HG03558 (cell line): Measurements from ENCODE around the gene COL4A2.

Source experiments
- ATAC-seq: cut with Tn5 transposase; IDR thresholded peaks from one replicate; pipeline ENCODE4 v1.9.1; 2021; ENCODE audit warnings: moderate number of reproducible peaks; ENCODE audit not compliant: unreplicated experiment; ENCODE audit errors: extremely low read depth

Gene COL4A2

DNA sequence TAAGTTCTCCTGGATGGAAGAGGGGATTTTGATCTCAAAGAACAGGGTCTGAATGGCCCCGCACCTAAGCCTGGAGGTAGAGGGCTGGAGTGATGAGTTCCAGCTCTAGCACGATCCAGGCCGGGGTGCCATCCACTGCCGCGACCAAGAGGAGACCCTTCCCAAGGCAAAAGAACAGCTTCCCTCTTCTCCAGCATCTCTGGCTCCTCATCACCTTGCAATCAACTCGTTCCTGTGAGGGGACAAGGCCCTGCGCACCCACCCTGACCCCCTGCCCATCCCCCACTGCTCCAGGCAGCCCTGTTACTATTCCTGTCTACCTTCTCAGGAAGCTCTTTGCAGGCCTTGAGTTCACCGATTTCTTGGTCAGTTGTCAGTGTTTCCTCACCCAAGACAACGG lies 17.9 kb upstream of the COL4A2 start:
- no peak for ATAC-seq

- ATAC-seq, result no peak
Measured at GRCh38 chr13:110289661-110290060, 17.4 kb upstream of the COL4A2 start.

GRCh38 chr13:110290153-110290552 lies 16.9 kb upstream of the COL4A2 start:
- no peak for ATAC-seq

DNA sequence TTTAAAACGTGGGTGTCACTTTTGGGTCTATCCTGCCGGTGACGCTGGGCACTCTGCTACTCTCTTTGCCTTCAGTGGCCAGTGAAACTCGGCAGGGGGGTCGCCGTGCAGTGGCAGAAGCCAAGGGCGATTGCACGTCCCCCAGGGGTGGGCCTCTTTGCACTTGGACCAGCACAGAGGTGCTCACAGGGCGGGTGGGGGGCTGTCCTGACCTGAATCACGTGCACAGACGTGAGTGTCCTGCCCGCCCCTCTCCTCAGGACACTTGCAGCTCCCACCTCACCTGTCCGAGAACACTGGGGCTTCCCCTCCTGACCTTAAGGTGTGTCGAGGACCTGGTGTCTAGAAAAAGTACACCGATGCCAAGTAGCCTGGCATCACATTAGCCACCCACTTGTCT lies 16.3 kb upstream of the COL4A2 start:
- ATAC-seq, result no peak

- ATAC-seq, result no peak
Measured at GRCh38 chr13:110291286-110291685, 15.8 kb upstream of the COL4A2 start.

GRCh38 chr13:110293037-110293436 lies 14.0 kb upstream of the COL4A2 start:
- ATAC-seq, result no peak

DNA sequence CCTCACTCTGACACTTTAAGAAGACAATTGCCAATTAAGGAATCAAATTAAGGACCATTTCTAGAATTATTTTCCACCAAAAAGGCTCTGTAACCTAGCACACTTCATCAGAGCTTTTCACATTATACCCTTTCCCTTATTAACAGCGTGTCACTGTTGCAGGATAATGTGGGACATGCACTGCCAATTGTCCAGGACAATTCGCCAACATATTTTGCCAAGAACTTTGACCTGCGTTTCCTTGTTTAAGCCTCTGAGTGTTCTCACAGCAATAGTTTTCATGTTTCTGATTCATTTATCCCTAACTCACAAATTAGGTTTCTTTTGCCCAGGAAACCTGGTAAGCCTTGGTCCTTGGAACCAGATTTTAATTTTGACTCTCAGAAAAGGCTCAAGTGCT lies 13.4 kb upstream of the COL4A2 start:
- ATAC-seq, result no peak

- no peak for ATAC-seq
Measured at GRCh38 chr13:110294146-110294545, 12.9 kb upstream of the COL4A2 start.

GRCh38 chr13:110294622-110295021 lies 12.5 kb upstream of the COL4A2 start:
- no peak for ATAC-seq

GRCh38 chr13:110297011-110297410 lies 10.1 kb upstream of the COL4A2 start:
- no peak for ATAC-seq

DNA sequence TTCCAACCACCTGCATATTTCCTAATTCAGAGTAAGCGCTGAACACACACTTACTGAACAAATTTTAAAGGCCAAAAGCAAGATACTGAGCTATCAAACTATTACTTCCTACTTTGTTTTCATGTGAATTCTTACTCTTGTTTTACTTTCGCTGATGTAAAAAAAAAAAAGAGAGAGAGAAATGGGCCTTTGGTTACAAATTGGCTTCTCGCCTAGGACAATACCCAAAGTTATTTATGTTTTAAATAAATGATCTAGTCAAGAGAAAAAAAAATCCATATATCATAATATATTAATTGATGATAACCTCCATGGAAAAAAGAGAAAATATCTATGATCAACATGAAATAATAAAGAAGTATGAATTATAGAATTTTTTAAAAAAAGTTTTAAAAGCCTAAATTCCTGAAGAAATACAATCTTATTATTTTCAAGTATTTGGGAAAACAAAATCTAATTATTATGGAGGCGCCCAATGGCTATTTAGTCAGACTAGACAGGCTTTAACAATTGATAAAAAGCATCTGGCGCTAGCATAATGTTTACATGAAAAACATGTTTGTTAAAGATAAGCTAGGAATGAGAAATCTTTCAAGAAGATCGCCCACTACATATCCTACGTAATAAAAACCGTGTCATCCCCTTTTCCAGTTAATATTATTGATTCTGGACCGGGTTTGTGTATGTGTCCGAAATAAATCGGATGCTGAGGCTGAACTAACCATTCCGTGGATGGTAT lies 9.1 kb upstream of the COL4A2 start:
- no peak for ATAC-seq

- ATAC-seq, result no peak
Measured at GRCh38 chr13:110298505-110299282, 8.4 kb upstream of the COL4A2 start.

DNA sequence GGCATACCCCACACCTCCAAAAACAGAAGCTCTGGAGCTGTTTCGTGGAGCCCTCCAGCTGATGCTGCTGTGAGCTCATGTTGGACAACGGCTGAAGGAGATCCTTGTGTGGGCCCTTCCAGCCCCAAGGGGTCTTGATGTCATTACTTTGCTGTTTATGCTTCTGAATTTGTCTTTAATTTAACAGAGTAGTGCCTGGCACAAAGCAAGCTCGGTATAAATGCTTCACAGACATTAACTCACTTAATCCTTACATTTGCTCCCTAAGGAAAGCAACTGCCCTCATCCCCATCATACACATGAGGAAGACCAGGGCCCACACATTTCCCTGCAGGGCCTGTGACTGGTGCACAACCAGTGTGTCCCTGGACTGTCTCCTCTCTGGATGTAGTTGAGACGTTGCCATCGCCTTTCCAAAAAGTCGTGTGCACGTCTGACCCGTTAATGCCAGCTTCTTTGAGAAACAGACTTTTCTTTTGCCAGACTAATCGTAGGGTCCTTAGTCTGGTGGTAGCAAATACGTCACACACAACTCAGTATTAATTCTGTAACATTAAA lies 7.7 kb upstream of the COL4A2 start:
- no peak for ATAC-seq

GRCh38 chr13:110300090-110300815 lies 6.8 kb upstream of the COL4A2 start:
- ATAC-seq, result no peak

GRCh38 chr13:110301083-110301482 lies 6.0 kb upstream of the COL4A2 start:
- ATAC-seq, result no peak

- ATAC-seq, result no peak
Measured at GRCh38 chr13:110301606-110302553, 5.2 kb upstream of the COL4A2 start.

- no peak for ATAC-seq
Measured at GRCh38 chr13:110302997-110303396, 4.1 kb upstream of the COL4A2 start.

- no peak for ATAC-seq
Measured at GRCh38 chr13:110303644-110304043, 3.4 kb upstream of the COL4A2 start.

GRCh38 chr13:110304256-110304655 lies 2.8 kb upstream of the COL4A2 start:
- no peak for ATAC-seq

DNA sequence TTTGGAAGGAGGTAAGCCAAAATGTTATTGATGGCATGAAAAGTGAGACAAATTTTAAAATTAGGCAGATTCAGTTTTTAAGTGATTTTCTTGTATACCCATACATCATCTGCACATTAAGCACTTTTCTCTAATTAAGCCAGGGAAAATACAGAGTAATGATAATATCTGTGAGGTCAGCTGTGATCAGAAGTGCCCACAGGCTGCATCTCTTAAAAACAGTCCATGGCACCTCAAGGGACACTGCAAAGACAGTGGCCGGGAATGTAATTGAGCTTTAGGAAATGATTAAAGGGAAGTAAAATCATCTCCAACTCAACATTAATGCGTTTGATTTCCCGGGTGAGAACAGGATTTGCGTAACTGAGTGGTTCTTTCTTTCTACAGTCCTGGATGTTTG lies 2.1 kb upstream of the COL4A2 start:
- no peak for ATAC-seq
